ENCODE measurements around the gene CHCHD10. TPM values are rescaled to one million over a fixed set of nuclear protein-coding genes. Genes with fewer than 3 reads are reported as not detected.

Gene CHCHD10
- total and polyA plus RNA-seq, 2 of the 13 experiments (the other 11 are each of a cell fraction or from before 2014, with no cell fraction given): 37.0 to 62.8 TPM

GRCh38 chr22:23786752-23787599 lies 19.2 kb upstream of the CHCHD10 start, which contains the start of gene SMARCB1 (continued):
- no peak for TF ChIP-seq TRIM22 (IDR thresholded peaks at IDR 0.05)
- TF ChIP-seq ARHGAP35 (CRISPR knock-in tag; IDR thresholded peaks at IDR 0.05; ENCODE audit: borderline replicate concordance): no peak
- no peak for TF ChIP-seq CENPT (CRISPR knock-in tag; IDR thresholded peaks at IDR 0.05; ENCODE audit: low read depth)
- TF ChIP-seq ZNF777 (CRISPR knock-in tag; IDR thresholded peaks at IDR 0.05): peak; percentile 37; the same call in 1 of the 2 replicates
- TF ChIP-seq GPN1 (CRISPR knock-in tag; IDR thresholded peaks at IDR 0.05; ENCODE audit: borderline replicate concordance): no peak
- no peak for TF ChIP-seq ZBTB20 (CRISPR knock-in tag; IDR thresholded peaks at IDR 0.05; ENCODE audit: borderline replicate concordance, low read depth)
- no peak for TF ChIP-seq ZNF282 (IDR thresholded peaks at IDR 0.05; ENCODE audit: partially characterized antibody)
- TF ChIP-seq ZNF557 (CRISPR knock-in tag; IDR thresholded peaks at IDR 0.05): no peak
- peak; percentile 55 for TF ChIP-seq TAF1 (CRISPR knock-in tag; IDR thresholded peaks at IDR 0.05)
- peak; percentile 14; the same call in 1 of the 2 replicates for TF ChIP-seq ZNF44 (CRISPR knock-in tag; IDR thresholded peaks at IDR 0.05)
- TF ChIP-seq, protein P1, sequence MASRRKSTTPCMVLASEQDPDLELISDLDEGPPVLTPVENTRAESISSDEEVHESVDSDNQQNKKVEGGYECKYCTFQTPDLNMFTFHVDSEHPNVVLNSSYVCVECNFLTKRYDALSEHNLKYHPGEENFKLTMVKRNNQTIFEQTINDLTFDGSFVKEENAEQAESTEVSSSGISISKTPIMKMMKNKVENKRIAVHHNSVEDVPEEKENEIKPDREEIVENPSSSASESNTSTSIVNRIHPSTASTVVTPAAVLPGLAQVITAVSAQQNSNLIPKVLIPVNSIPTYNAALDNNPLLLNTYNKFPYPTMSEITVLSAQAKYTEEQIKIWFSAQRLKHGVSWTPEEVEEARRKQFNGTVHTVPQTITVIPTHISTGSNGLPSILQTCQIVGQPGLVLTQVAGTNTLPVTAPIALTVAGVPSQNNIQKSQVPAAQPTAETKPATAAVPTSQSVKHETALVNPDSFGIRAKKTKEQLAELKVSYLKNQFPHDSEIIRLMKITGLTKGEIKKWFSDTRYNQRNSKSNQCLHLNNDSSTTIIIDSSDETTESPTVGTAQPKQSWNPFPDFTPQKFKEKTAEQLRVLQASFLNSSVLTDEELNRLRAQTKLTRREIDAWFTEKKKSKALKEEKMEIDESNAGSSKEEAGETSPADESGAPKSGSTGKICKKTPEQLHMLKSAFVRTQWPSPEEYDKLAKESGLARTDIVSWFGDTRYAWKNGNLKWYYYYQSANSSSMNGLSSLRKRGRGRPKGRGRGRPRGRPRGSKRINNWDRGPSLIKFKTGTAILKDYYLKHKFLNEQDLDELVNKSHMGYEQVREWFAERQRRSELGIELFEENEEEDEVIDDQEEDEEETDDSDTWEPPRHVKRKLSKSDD (CRISPR knock-in tag; IDR thresholded peaks at IDR 0.05; ENCODE audit: low read depth): no peak
- TF ChIP-seq, protein P2, sequence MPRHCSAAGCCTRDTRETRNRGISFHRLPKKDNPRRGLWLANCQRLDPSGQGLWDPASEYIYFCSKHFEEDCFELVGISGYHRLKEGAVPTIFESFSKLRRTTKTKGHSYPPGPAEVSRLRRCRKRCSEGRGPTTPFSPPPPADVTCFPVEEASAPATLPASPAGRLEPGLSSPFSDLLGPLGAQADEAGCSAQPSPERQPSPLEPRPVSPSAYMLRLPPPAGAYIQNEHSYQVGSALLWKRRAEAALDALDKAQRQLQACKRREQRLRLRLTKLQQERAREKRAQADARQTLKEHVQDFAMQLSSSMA (CRISPR knock-in tag; IDR thresholded peaks at IDR 0.05): peak; percentile 55; the same call in 1 of the 2 replicates
- TF ChIP-seq JDP2 (CRISPR knock-in tag; IDR thresholded peaks at IDR 0.05; ENCODE audit: borderline replicate concordance): no peak
- TF ChIP-seq NFIC (IDR thresholded peaks at IDR 0.05; ENCODE audit: low read length): no peak
- peak; percentile 7 for TF ChIP-seq RXRA (CRISPR knock-in tag; IDR thresholded peaks at IDR 0.05)
- no peak for TF ChIP-seq MED13 (CRISPR knock-in tag; IDR thresholded peaks at IDR 0.05)
- TF ChIP-seq, protein P3, sequence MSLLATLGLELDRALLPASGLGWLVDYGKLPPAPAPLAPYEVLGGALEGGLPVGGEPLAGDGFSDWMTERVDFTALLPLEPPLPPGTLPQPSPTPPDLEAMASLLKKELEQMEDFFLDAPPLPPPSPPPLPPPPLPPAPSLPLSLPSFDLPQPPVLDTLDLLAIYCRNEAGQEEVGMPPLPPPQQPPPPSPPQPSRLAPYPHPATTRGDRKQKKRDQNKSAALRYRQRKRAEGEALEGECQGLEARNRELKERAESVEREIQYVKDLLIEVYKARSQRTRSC (CRISPR knock-in tag; IDR thresholded peaks at IDR 0.05; ENCODE audit: low read depth): peak; percentile 34; the same call in 1 of the 2 replicates
- no peak for TF ChIP-seq ZNF331 (CRISPR knock-in tag; IDR thresholded peaks at IDR 0.05)
- no peak for TF ChIP-seq ARNTL (CRISPR knock-in tag; IDR thresholded peaks at IDR 0.05)
- TF ChIP-seq ZNF83 (CRISPR knock-in tag; IDR thresholded peaks at IDR 0.05; ENCODE audit: borderline replicate concordance): no peak
- no peak for TF ChIP-seq ZNF101 (CRISPR knock-in tag; IDR thresholded peaks at IDR 0.05; ENCODE audit: borderline replicate concordance, low read depth)
- TF ChIP-seq NFATC3 (CRISPR knock-in tag; IDR thresholded peaks at IDR 0.05): no peak
- TF ChIP-seq, protein P4, sequence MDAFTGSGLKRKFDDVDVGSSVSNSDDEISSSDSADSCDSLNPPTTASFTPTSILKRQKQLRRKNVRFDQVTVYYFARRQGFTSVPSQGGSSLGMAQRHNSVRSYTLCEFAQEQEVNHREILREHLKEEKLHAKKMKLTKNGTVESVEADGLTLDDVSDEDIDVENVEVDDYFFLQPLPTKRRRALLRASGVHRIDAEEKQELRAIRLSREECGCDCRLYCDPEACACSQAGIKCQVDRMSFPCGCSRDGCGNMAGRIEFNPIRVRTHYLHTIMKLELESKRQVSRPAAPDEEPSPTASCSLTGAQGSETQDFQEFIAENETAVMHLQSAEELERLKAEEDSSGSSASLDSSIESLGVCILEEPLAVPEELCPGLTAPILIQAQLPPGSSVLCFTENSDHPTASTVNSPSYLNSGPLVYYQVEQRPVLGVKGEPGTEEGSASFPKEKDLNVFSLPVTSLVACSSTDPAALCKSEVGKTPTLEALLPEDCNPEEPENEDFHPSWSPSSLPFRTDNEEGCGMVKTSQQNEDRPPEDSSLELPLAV (CRISPR knock-in tag; conservative IDR thresholded peaks at IDR 0.05; ENCODE audit: low read depth): no peak
